CD14-positive monocyte (primary cell): Measurements from ENCODE around the gene AIRE. TPM values are rescaled to one million over a fixed set of nuclear protein-coding genes. Genes with fewer than 3 reads are reported as not detected.

Source experiments
- DNase-seq, 3 donors: peaks; one replicate each; pipeline ENCODE4 v3.0.0-alpha.2; 2011 to 2022
- H2AFZ ChIP-seq: 2 replicates; pipeline ENCODE4 v1.6.0; 2012; ENCODE audit warnings: mild to moderate bottlenecking, low read depth, low read length, inconsistent platforms; ENCODE audit not compliant: insufficient read depth, poor library complexity, severe bottlenecking
- H3K27ac ChIP-seq, 2 donors: 1 replicate in 1 of 2; 2 replicates in 1 of 2; pipeline ENCODE4 v1.5.1; 2012 to 2013; ENCODE audit warnings: low read length in 2 of 2, control low read depth in 1 of 2, inconsistent platforms in 1 of 2, low read depth in 1 of 2, mild to moderate bottlenecking in 1 of 2
- H3K27me3 ChIP-seq, 2 donors: one replicate each; pipeline versions ENCODE4 v1.6.0 to v1.6.1; 2011 to 2013; ENCODE audit warnings: low read length in 2 of 2; ENCODE audit not compliant: control insufficient read depth in 2 of 2, insufficient read depth in 2 of 2
- H3K36me3 ChIP-seq, 2 donors: replicated peaks in 1 of 2; 1 replicate in 1 of 2; 2 replicates in 1 of 2; pipeline versions ENCODE4 v1.5.1 to v1.6.1; 2012 to 2013; ENCODE audit warnings: low read length in 2 of 2, control low read depth in 1 of 2, inconsistent platforms in 1 of 2, mild to moderate bottlenecking in 1 of 2; ENCODE audit not compliant: insufficient read depth in 2 of 2, control insufficient read depth in 1 of 2
- H3K4me1 ChIP-seq, 2 donors: 1 replicate in 1 of 2; 2 replicates in 1 of 2; pipeline versions ENCODE4 v1.5.1 to v1.6.1; 2012 to 2013; ENCODE audit warnings: low read length in 2 of 2, control low read depth in 1 of 2, inconsistent platforms in 1 of 2, mild to moderate bottlenecking in 1 of 2, moderate library complexity in 1 of 2; ENCODE audit not compliant: insufficient read depth in 2 of 2, control insufficient read depth in 1 of 2
- H3K4me2 ChIP-seq: replicated peaks from 2 replicates; pipeline ENCODE3; 2012; ENCODE audit warnings: low read length, moderate library complexity, mild to moderate bottlenecking; ENCODE audit not compliant: poor library complexity, severe bottlenecking; ENCODE audit errors: extremely low read depth
- H3K4me3 ChIP-seq, 3 experiments: fragments of 200-600 bp in 1 of 3; sonication (generic) in 1 of 3; replicated peaks in 1 of 3; 1 replicate in 2 of 3; 2 replicates in 1 of 3; pipeline ENCODE4 v1.5.1; 2011 to 2013; ENCODE audit warnings: low read length in 3 of 3, mild to moderate bottlenecking in 3 of 3, control low read depth in 2 of 3, low read depth in 2 of 3, inconsistent platforms in 1 of 3, moderate library complexity in 1 of 3
- H3K79me2 ChIP-seq: 2 replicates; pipeline ENCODE4 v1.6.0; 2012; ENCODE audit warnings: mild to moderate bottlenecking, control low read depth, inconsistent platforms, low read length, moderate library complexity; ENCODE audit not compliant: insufficient read depth
- H3K9ac ChIP-seq: 2 replicates; pipeline ENCODE4 v1.6.0; 2017; ENCODE audit warnings: low read length, mild to moderate bottlenecking; ENCODE audit not compliant: insufficient read depth, poor library complexity, severe bottlenecking
- H3K9me3 ChIP-seq, 2 donors: replicated peaks in 1 of 2; 1 replicate in 1 of 2; 2 replicates in 1 of 2; pipeline versions ENCODE4 v1.5.1 to v1.6.1; 2012 to 2013; ENCODE audit warnings: low read length in 2 of 2, control low read depth in 1 of 2; ENCODE audit not compliant: control insufficient read depth in 1 of 2, insufficient read depth in 1 of 2
- H4K20me1 ChIP-seq: 2 replicates; pipeline ENCODE4 v1.6.0; 2012; ENCODE audit warnings: mild to moderate bottlenecking, low read length, control low read depth, moderate library complexity; ENCODE audit not compliant: insufficient read depth
- H3K27ac Mint-ChIP-seq, 7 donors: one replicate each; pipeline ENCODE4 v1.8.0; 2020; ENCODE audit warnings: mild to moderate bottlenecking in 7 of 7, mixed read lengths in 7 of 7, moderate library complexity in 6 of 7, inconsistent platforms in 2 of 7
- H3K27me3 Mint-ChIP-seq, 3 donors: one replicate each; pipeline ENCODE4 v1.8.0; 2021 to 2022; ENCODE audit warnings: low read depth in 3 of 3, mild to moderate bottlenecking in 3 of 3, mixed read lengths in 3 of 3, moderate library complexity in 3 of 3, inconsistent platforms in 1 of 3
- H3K36me3 Mint-ChIP-seq, 2 donors: one replicate each; pipeline ENCODE4 v1.8.0; 2020; ENCODE audit warnings: mixed read lengths in 2 of 2, inconsistent platforms in 1 of 2, mild to moderate bottlenecking in 1 of 2
- H3K4me1 Mint-ChIP-seq: one replicate; pipeline ENCODE4 v1.8.0; 2020; ENCODE audit warnings: mild to moderate bottlenecking, mixed read lengths
- H3K4me3 Mint-ChIP-seq, 2 donors: one replicate each; pipeline ENCODE4 v1.8.0; 2020; ENCODE audit warnings: mild to moderate bottlenecking in 2 of 2, mixed read lengths in 2 of 2, moderate library complexity in 1 of 2
- H3K9me3 Mint-ChIP-seq, 7 donors: one replicate each; pipeline ENCODE4 v1.8.0; 2020 to 2022; ENCODE audit warnings: mixed read lengths in 7 of 7, mild to moderate bottlenecking in 6 of 7, moderate library complexity in 6 of 7, inconsistent platforms in 2 of 7
- WGBS: methylation state at CpG from one replicate; pipeline ENCODE4 v1.1.5; 2013; ENCODE audit warnings: missing lambda C conversion rate; ENCODE audit not compliant: insufficient coverage; 5-methylcytosine and 5-hydroxymethylcytosine counted together
- intact Hi-C, 2 donors: fragments of 100-400 bp; cut with micrococcal nuclease; formaldehyde crosslinking; loops; one replicate each; pipeline versions ENCODE4 v1.15.0 to v1.15.1; 2023
- polyA plus RNA-seq, 3 donors: library from polyadenylated mRNA; depleted of rRNA in 1 of 3; unstranded in 2 of 3; stranded (reverse) in 1 of 3; fragments of 300-500 nt in 2 of 3; fragments of >200 nt in 1 of 3; fragmentation: Illumina TruSeq in 2 of 3; gene quantifications; 1 replicate in 2 of 3; 2 replicates in 1 of 3; pipeline ENCODE4 v1.2.3, GENCODE V29; 2012 to 2021
- TF ChIP-seq, protein P1 (sequence below): fragments of 200-600 bp; IDR thresholded peaks from one replicate; pipeline ENCODE4 v1.8.0; 2022; ENCODE audit warnings: antibody characterized with exemption, mild to moderate bottlenecking

Gene AIRE
- polyA plus RNA-seq, 3 donors = not detected

DNA sequence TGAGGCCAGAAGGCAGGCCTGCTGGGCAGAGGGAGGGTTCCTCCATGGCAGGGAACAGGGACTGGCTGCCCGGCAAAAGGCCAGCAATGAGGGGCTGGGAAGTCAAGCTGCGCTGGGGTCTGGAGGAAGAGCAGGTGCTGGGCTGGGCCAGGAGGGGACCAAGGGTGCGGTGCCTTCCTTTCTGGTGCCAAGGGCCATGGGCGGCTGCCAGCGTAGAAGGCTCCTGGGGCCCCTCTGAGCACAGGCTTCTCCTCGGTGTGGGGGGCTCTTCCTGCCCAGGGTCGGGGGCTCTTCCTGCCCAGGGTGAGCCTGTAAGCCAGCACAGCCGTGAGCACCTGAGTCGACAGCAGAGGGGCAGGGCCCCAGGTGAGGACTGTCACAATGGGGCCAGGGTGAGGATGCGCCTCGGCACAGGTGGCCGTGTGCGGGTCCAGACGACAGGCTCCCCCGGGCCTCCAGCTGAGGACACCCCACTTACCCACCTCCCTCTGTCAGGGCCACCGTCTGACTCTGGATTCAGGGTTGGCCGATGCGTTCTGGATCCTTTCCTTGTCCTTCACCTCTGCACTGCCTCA lies 13.3 kb upstream of the AIRE start:
- H3K79me2 ChIP-seq = no peaks in the 10 kb centered on the region
- TF ChIP-seq, protein P1, sequence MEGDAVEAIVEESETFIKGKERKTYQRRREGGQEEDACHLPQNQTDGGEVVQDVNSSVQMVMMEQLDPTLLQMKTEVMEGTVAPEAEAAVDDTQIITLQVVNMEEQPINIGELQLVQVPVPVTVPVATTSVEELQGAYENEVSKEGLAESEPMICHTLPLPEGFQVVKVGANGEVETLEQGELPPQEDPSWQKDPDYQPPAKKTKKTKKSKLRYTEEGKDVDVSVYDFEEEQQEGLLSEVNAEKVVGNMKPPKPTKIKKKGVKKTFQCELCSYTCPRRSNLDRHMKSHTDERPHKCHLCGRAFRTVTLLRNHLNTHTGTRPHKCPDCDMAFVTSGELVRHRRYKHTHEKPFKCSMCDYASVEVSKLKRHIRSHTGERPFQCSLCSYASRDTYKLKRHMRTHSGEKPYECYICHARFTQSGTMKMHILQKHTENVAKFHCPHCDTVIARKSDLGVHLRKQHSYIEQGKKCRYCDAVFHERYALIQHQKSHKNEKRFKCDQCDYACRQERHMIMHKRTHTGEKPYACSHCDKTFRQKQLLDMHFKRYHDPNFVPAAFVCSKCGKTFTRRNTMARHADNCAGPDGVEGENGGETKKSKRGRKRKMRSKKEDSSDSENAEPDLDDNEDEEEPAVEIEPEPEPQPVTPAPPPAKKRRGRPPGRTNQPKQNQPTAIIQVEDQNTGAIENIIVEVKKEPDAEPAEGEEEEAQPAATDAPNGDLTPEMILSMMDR = no peak
- H3K36me3 ChIP-seq = no peaks in the 10 kb centered on the region
- H4K20me1 ChIP-seq = no peaks in the 10 kb centered on the region
- DNase-seq = no peak
- intact Hi-C loops = no loop called here
- no peak overlapping the region for H3K4me2 ChIP-seq
- no peaks in the 10 kb centered on the region for H3K4me1 ChIP-seq
- no peak overlapping the region for H2AFZ ChIP-seq
- H3K4me3 ChIP-seq = no peak overlapping the region
- H3K27me3 ChIP-seq = no peaks in the 10 kb centered on the region
- no peak overlapping the region for H3K27ac ChIP-seq
- peaks cover 0 to 2% (median 0%) of the 10 kb centered on the region in 7 donors for H3K9me3 Mint-ChIP-seq
- peak overlapping the region in 1 of 7 donors; percentile 54 for H3K27ac Mint-ChIP-seq
- H3K4me3 Mint-ChIP-seq = no peak overlapping the region
- H3K27me3 Mint-ChIP-seq = peaks cover under 1 to 6% (median 4%) of the 10 kb centered on the region in 3 donors
- H3K36me3 Mint-ChIP-seq = no peaks in the 10 kb centered on the region
- no peak overlapping the region for H3K9ac ChIP-seq
- WGBS = 91% methylated on average over 16 of the region's 18 CpGs
- H3K4me1 Mint-ChIP-seq = peaks cover 2% of the 10 kb centered on the region
- no peaks in the 10 kb centered on the region for H3K9me3 ChIP-seq

DNA sequence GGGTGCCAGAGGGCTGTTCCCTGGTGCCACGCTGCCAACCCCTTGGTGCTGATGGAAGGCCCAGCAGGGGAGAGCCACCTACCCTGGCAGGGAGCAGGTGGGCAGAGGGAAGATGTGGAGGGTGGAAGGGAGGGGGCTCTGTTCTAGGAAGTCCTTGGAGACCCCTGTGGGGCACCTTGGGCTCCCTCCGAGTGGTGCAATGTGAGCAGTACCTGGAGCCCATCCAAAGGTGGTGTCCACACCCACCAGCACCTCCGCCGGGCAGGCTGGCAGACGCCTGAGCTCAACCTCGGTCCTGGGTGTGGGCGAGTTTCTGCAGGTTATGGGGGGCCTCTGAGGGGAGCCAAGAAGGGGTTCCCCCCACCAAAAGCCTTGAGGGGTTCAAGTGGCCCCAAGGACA lies 12.6 kb upstream of the AIRE start:
- WGBS = 100% methylated on average over 7 of the region's 7 CpGs
- TF ChIP-seq, protein P1 = no peak
- H3K27ac Mint-ChIP-seq = peak overlapping the region in 1 of 7 donors; percentile 54

More for the DNA sequence above, 12.6 kb upstream of the AIRE start:
- Histone ChIP-seq H3K4me1 (no peaks in the 10 kb centered on the region), H3K4me2 (no peak overlapping the region), H3K27me3 (no peaks in the 10 kb centered on the region), H3K27ac (no peak overlapping the region), H3K36me3 (no peaks in the 10 kb centered on the region), H3K79me2 (no peaks in the 10 kb centered on the region), H3K9me3 (no peaks in the 10 kb centered on the region), H4K20me1 (no peaks in the 10 kb centered on the region), H3K4me3 (no peak overlapping the region), H2AFZ (no peak overlapping the region), H3K9ac (no peak overlapping the region)
- Mint-ChIP-seq H3K4me3 (no peak overlapping the region), H3K9me3 (peaks cover 0 to 2% (median 0%) of the 10 kb centered on the region in 7 donors), H3K4me1 (no peaks in the 10 kb centered on the region), H3K27me3 (peaks cover 2 to 8% (median 6%) of the 10 kb centered on the region in 3 donors), H3K36me3 (no peaks in the 10 kb centered on the region)
- DNase-seq = no peak
- intact Hi-C loops = no loop called here
